ENCODE measurements around the gene FOXC1. TPM values are rescaled to one million over a fixed set of nuclear protein-coding genes. Genes with fewer than 3 reads are reported as not detected.

The FOXC1 gene
- total RNA-seq, 1 experiment from 2014 or later, result 7.3 TPM

- H3K27me3 ChIP-seq (ENCODE audit: low read length), result no peaks in the 10 kb centered on the region
- H3K4me3 ChIP-seq (ENCODE audit: low read length), result peak overlapping the region; percentile 76; the same call in 1 of the 2 replicates
- no peaks in the 10 kb centered on the region for H3F3A ChIP-seq (ENCODE audit: low read length, unreplicated experiment)
- intact Hi-C loops (cut with micrococcal nuclease), result loop anchor here (1.0 to 2.0 kb wide), 2 partner anchors 501 to 593 kb away; no protein-coding TSS in a partner anchor
- ChIA-PET POLR2A (ENCODE audit: unreplicated experiment) (no interaction called here), CTCF (no interaction called here)
- no peaks in the 10 kb centered on the region for H3K9me3 ChIP-seq (ENCODE audit: low read length)
- TF ChIP-seq CTCF (conservative IDR thresholded peaks at IDR 0.05; ENCODE audit: low read depth, low read length) (no peak), EZH2phosphoT487 (IDR thresholded peaks at IDR 0.05; ENCODE audit: borderline replicate concordance, low read length) (no peak), EZH2 (IDR thresholded peaks at IDR 0.05; ENCODE audit: low read length, unreplicated experiment) (no peak)
- BruUV-seq (replicated peaks), result no TSS peak
- peaks cover 9% of the 10 kb centered on the region; the same call in 1 of the 2 replicates for H3K4me1 ChIP-seq (ENCODE audit: insufficient read depth, low read length)
- DNase-seq, result no peak
- ATAC-seq, result no peak
- no peak overlapping the region for H3K27ac ChIP-seq (ENCODE audit: low read length)
- H3K9ac ChIP-seq (ENCODE audit: low read length), result peak overlapping the region; percentile 79
- peak overlapping the region; percentile 99 for H3K4me2 ChIP-seq (ENCODE audit: low read length)
- no peaks in the 10 kb centered on the region for H3K79me2 ChIP-seq (ENCODE audit: low read length)
- no peaks in the 10 kb centered on the region for H4K20me1 ChIP-seq (ENCODE audit: low read length)
- no peaks in the 10 kb centered on the region for H3K36me3 ChIP-seq (ENCODE audit: low read depth, low read length)
- H2AFZ ChIP-seq (ENCODE audit: low read length), result peak overlapping the region; percentile 99
- H3K9me2 ChIP-seq (replicated peaks; ENCODE audit: low read length), result no peaks in the 10 kb centered on the region
Observed at GRCh38 chr6:1603708-1604107, 6.0 kb upstream of the FOXC1 start.

GRCh38 chr6:1604158-1605003 lies 5.3 kb upstream of the FOXC1 start:
- intact Hi-C loops (cut with micrococcal nuclease), result loop anchor here (1.0 to 2.0 kb wide), 2 partner anchors 500 to 592 kb away; no protein-coding TSS in a partner anchor
- DNase-seq, result peak; percentile 89
- Histone ChIP-seq H3K4me1 (ENCODE audit: insufficient read depth, low read length) (peaks cover 13% of the 10 kb centered on the region; the same call in 1 of the 2 replicates), H4K20me1 (ENCODE audit: low read length) (no peaks in the 10 kb centered on the region), H3K4me2 (ENCODE audit: low read length) (peak overlapping the region; percentile 99), H3K9me2 (replicated peaks; ENCODE audit: low read length) (no peaks in the 10 kb centered on the region), H2AFZ (ENCODE audit: low read length) (peak overlapping the region; percentile 99), H3F3A (ENCODE audit: low read length, unreplicated experiment) (no peaks in the 10 kb centered on the region), H3K9ac (ENCODE audit: low read length) (peak overlapping the region; percentile 79), H3K27me3 (ENCODE audit: low read length) (no peaks in the 10 kb centered on the region), H3K9me3 (ENCODE audit: low read length) (no peaks in the 10 kb centered on the region), H3K79me2 (ENCODE audit: low read length) (no peaks in the 10 kb centered on the region), H3K4me3 (ENCODE audit: low read length) (peak overlapping the region; percentile 76), H3K27ac (ENCODE audit: low read length) (no peak overlapping the region), H3K36me3 (ENCODE audit: low read depth, low read length) (no peaks in the 10 kb centered on the region)
- ChIA-PET CTCF (no interaction called here), POLR2A (ENCODE audit: unreplicated experiment) (no interaction called here)
- ATAC-seq, result peak; percentile 95
- no TSS peak for BruUV-seq (replicated peaks)
- TF ChIP-seq CTCF (conservative IDR thresholded peaks at IDR 0.05; ENCODE audit: low read depth, low read length) (peak; percentile 89), EZH2phosphoT487 (IDR thresholded peaks at IDR 0.05; ENCODE audit: borderline replicate concordance, low read length) (no peak)
